ENCODE results near the gene CABLES2.

DNA sequence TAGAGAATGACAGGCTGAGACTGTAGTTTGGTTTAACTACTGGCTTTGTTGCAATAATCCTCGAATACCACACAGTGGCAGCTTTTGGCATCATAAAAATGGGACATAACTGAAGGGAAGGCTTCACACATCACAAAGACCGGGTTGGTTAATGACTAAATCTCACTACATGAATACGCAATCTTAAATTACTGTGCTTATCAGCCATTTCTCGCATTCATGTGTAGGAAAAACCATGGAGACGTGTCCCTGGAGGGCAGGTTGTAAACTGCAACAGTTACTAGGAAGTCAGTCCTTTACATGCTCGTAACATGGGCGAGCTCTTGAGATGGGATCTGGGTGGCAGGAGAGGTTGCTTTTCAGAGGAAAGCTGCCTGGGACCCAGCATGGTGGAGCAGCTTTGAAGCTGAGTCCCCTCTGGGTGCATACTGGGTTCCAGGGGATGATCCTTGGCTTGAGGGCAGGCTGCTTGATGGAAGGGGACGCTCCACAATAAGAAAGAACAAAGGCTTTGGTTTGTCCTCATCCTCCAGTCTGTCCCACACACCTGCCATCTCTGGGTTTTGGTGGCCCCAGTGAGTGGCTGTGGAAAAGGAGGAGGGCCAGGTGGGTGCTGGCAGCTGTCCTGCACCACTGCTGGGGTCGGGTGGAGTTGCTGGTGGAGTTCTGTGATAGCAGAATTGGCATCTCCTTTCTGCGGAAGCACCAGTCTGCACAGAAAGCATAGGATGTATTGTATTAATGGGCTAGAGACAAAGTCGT, 18.1 kb downstream of the CABLES2 start:
- TF ChIP-seq, protein P1, sequence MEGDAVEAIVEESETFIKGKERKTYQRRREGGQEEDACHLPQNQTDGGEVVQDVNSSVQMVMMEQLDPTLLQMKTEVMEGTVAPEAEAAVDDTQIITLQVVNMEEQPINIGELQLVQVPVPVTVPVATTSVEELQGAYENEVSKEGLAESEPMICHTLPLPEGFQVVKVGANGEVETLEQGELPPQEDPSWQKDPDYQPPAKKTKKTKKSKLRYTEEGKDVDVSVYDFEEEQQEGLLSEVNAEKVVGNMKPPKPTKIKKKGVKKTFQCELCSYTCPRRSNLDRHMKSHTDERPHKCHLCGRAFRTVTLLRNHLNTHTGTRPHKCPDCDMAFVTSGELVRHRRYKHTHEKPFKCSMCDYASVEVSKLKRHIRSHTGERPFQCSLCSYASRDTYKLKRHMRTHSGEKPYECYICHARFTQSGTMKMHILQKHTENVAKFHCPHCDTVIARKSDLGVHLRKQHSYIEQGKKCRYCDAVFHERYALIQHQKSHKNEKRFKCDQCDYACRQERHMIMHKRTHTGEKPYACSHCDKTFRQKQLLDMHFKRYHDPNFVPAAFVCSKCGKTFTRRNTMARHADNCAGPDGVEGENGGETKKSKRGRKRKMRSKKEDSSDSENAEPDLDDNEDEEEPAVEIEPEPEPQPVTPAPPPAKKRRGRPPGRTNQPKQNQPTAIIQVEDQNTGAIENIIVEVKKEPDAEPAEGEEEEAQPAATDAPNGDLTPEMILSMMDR (IDR thresholded peaks at IDR 0.05; ENCODE audit: low read length), result no peak; the same call in 1 of the 2 replicates
- no peak for TF ChIP-seq EZH2 (IDR thresholded peaks at IDR 0.05; ENCODE audit: borderline replicate concordance, low read length)

Measured in OCI-LY1 (cell line).